ENCODE results near the gene IL13RA1. TPM values are rescaled to one million over a fixed set of nuclear protein-coding genes. Genes with fewer than 3 reads are reported as not detected.
A peak's percentile ranks its signal among the peaks of the same experiment; 100 is the strongest.
"Not testable (repeated sequence)": the region's sequence is repeated elsewhere in the genome, so short reads cannot be mapped to it uniquely, and the experiment has no call there.

The IL13RA1 gene
- total RNA-seq, 1 donor from 2014 or later, result 9.9 TPM

- Mint-ChIP-seq H3K4me3 (no peak overlapping the region), H3K4me1 (no peaks in the 10 kb centered on the region), H3K36me3 (ENCODE audit: low read depth) (no peaks in the 10 kb centered on the region), H3K27me3 (ENCODE audit: low read depth) (no peaks in the 10 kb centered on the region), H3K27ac (ENCODE audit: unreplicated experiment) (no peak overlapping the region), H3K9me3 (no peaks in the 10 kb centered on the region)
- TF ChIP-seq, protein P1, sequence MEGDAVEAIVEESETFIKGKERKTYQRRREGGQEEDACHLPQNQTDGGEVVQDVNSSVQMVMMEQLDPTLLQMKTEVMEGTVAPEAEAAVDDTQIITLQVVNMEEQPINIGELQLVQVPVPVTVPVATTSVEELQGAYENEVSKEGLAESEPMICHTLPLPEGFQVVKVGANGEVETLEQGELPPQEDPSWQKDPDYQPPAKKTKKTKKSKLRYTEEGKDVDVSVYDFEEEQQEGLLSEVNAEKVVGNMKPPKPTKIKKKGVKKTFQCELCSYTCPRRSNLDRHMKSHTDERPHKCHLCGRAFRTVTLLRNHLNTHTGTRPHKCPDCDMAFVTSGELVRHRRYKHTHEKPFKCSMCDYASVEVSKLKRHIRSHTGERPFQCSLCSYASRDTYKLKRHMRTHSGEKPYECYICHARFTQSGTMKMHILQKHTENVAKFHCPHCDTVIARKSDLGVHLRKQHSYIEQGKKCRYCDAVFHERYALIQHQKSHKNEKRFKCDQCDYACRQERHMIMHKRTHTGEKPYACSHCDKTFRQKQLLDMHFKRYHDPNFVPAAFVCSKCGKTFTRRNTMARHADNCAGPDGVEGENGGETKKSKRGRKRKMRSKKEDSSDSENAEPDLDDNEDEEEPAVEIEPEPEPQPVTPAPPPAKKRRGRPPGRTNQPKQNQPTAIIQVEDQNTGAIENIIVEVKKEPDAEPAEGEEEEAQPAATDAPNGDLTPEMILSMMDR (conservative IDR thresholded peaks at IDR 0.05), result no peak
- DNase-seq (ENCODE audit: low read depth, low spot score), result no peak
Observed at GRCh38 chrX:118780509-118780908, 53.1 kb downstream of the IL13RA1 start.

- Mint-ChIP-seq H3K27me3 (ENCODE audit: low read depth) (no peaks in the 10 kb centered on the region), H3K27ac (ENCODE audit: unreplicated experiment) (no peak overlapping the region), H3K4me1 (no peaks in the 10 kb centered on the region), H3K36me3 (ENCODE audit: low read depth) (no peaks in the 10 kb centered on the region), H3K4me3 (no peak overlapping the region), H3K9me3 (no peaks in the 10 kb centered on the region)
- no peak for DNase-seq (ENCODE audit: low read depth, low spot score)
- TF ChIP-seq, protein P1 (conservative IDR thresholded peaks at IDR 0.05), result no peak
Observed at GRCh38 chrX:118780911-118781310, 53.5 kb downstream of the IL13RA1 start.

- Mint-ChIP-seq H3K27ac (ENCODE audit: unreplicated experiment) (no peak overlapping the region), H3K4me3 (no peak overlapping the region), H3K36me3 (ENCODE audit: low read depth) (peaks cover 2% of the 10 kb centered on the region), H3K9me3 (peaks cover 5% of the 10 kb centered on the region), H3K27me3 (ENCODE audit: low read depth) (no peaks in the 10 kb centered on the region), H3K4me1 (peaks cover 21% of the 10 kb centered on the region)
- no peak for DNase-seq (ENCODE audit: low read depth, low spot score)
- TF ChIP-seq, protein P1 (conservative IDR thresholded peaks at IDR 0.05), result no peak
Observed at GRCh38 chrX:118795528-118796280, 68.3 kb downstream of the IL13RA1 start.

GRCh38 chrX:118802857-118803256, 75.5 kb downstream of the IL13RA1 start:
- H3K9me3 Mint-ChIP-seq, result peaks cover 12% of the 10 kb centered on the region

DNA sequence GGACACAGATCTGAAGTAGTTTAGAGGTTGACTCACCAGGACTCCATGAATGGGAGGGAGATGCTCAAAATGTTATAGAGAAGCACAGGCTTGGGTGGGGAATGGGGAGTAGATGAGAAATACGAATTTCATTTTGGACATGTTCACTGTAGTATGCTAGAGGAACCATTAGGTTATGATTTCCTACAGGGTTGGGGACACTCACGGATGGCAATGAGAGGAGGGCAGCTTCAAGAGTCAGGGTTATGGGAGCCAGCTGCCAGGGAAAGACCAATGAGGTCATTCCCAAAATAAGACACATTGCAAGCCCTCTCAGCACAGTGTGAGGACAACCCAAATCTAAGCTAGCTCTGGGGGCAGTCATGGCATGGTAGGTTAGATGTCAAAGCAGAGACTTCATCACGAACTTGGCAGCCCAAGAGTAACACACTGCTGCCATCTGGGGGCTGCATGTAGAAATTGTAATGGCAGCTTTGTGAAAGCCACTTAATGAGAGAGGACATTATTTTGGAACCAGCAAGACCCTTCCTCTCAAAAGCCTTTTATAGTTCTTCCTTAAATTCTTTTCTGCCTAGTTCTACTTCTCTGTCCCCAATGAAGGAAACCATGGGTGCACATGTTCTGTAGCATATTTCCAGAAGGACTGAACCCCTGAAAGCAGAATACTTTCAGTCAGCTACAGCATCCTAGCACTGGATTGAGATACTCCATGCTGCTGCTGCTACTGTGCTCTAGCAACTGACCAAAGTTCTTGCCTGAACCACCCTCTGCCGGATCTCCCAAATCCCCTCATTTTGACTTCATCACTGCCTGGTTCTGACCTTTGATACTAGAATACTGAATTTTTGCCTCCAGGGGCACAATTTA, 80.0 kb downstream of the IL13RA1 start:
- TF ChIP-seq, protein P1 (conservative IDR thresholded peaks at IDR 0.05), result peak; percentile 73
- no peak overlapping the region for H3K27ac Mint-ChIP-seq (ENCODE audit: unreplicated experiment)
- peak; percentile 31 for DNase-seq (ENCODE audit: low read depth, low spot score)

More at GRCh38 chrX:118802857-118803256, 75.5 kb downstream of the IL13RA1 start:
- no peak for DNase-seq (ENCODE audit: low read depth, low spot score)
- Mint-ChIP-seq H3K4me3 (no peak overlapping the region), H3K4me1 (peaks cover 4% of the 10 kb centered on the region), H3K27ac (ENCODE audit: unreplicated experiment) (no peak overlapping the region), H3K27me3 (ENCODE audit: low read depth) (no peaks in the 10 kb centered on the region), H3K36me3 (ENCODE audit: low read depth) (no peaks in the 10 kb centered on the region)
- TF ChIP-seq, protein P1 (conservative IDR thresholded peaks at IDR 0.05), result no peak

GRCh38 chrX:118817257-118817656, 89.9 kb downstream of the IL13RA1 start:
- H3K9me3 Mint-ChIP-seq; H3K27ac Mint-ChIP-seq (ENCODE audit: unreplicated experiment); H3K36me3 Mint-ChIP-seq (ENCODE audit: low read depth); H3K4me1 Mint-ChIP-seq; DNase-seq (ENCODE audit: low read depth, low spot score); H3K27me3 Mint-ChIP-seq (ENCODE audit: low read depth); H3K4me3 Mint-ChIP-seq: not testable (repeated sequence)

More for the DNA sequence above, 80.0 kb downstream of the IL13RA1 start:
- no peaks in the 10 kb centered on the region for H3K4me1 Mint-ChIP-seq
- no peaks in the 10 kb centered on the region for H3K27me3 Mint-ChIP-seq (ENCODE audit: low read depth)
- no peaks in the 10 kb centered on the region for H3K36me3 Mint-ChIP-seq (ENCODE audit: low read depth)
- H3K9me3 Mint-ChIP-seq, result peaks cover 12% of the 10 kb centered on the region
- no peak overlapping the region for H3K4me3 Mint-ChIP-seq

Measured in neural crest cell (in vitro differentiated cells).